GM18508 (cell line): ENCODE measurements around the gene TLN1.

Experiments
- ATAC-seq: cut with Tn5 transposase; IDR thresholded peaks from one replicate; pipeline ENCODE4 v1.9.1; 2021; ENCODE audit warnings: moderate number of reproducible peaks; ENCODE audit not compliant: insufficient read depth, unreplicated experiment

The TLN1 gene

GRCh38 chr9:35754264-35754663 lies 22.3 kb upstream of the TLN1 start, which contains the start of gene MSMP:
MSMP (minus strand) TSS chr9:35754276; CDS start chr9:35754129, 147 bp downstream.
- ATAC-seq: no peak

GRCh38 chr9:35753466-35753865 lies 21.5 kb upstream of the TLN1 start:
- no peak for ATAC-seq

GRCh38 chr9:35750256-35750531 lies 18.2 kb upstream of the TLN1 start:
- ATAC-seq: no peak

- no peak for ATAC-seq
Observed at GRCh38 chr9:35749515-35750255, 17.7 kb upstream of the TLN1 start.

GRCh38 chr9:35748858-35749514 lies 17.0 kb upstream of the TLN1 start, which contains the start of the genes GBA2 and RGP1:
GBA2 (minus strand) TSS chr9:35749228; CDS start chr9:35748704, 524 bp downstream.
RGP1 (plus strand) TSS chr9:35749287; CDS start chr9:35749756, 469 bp downstream.
- no peak for ATAC-seq

- ATAC-seq: no peak
Observed at GRCh38 chr9:35748242-35748857, 16.4 kb upstream of the TLN1 start.

GRCh38 chr9:35746583-35746982 lies 14.6 kb upstream of the TLN1 start:
- ATAC-seq: no peak

- ATAC-seq: no peak
Observed at GRCh38 chr9:35745569-35745968, 13.6 kb upstream of the TLN1 start.

- ATAC-seq: no peak
Observed at GRCh38 chr9:35743880-35744518, 12.0 kb upstream of the TLN1 start.

GRCh38 chr9:35743452-35743851 lies 11.5 kb upstream of the TLN1 start:
- ATAC-seq: no peak

GRCh38 chr9:35741740-35742139 lies 9.7 kb upstream of the TLN1 start:
- ATAC-seq: no peak

- no peak for ATAC-seq
Observed at GRCh38 chr9:35740243-35740642, 8.2 kb upstream of the TLN1 start.

GRCh38 chr9:35738924-35739323 lies 6.9 kb upstream of the TLN1 start:
- no peak for ATAC-seq

GRCh38 chr9:35738186-35738585 lies 6.2 kb upstream of the TLN1 start:
- ATAC-seq: no peak

- ATAC-seq: no peak
Observed at GRCh38 chr9:35737143-35737542, 5.1 kb upstream of the TLN1 start.

- ATAC-seq: no peak
Observed at GRCh38 chr9:35736201-35736633, 4.2 kb upstream of the TLN1 start.

- no peak for ATAC-seq
Observed at GRCh38 chr9:35734096-35734495, 2.1 kb upstream of the TLN1 start.

GRCh38 chr9:35732800-35733541 lies 976 bp upstream of the TLN1 start:
- no peak for ATAC-seq

- no peak for ATAC-seq
Observed at GRCh38 chr9:35731415-35732184, 395 bp downstream of the TLN1 start.

- ATAC-seq: no peak
Observed at GRCh38 chr9:35730486-35730854, 1.5 kb downstream of the TLN1 start.
